ENCODE results near the gene MSMB. TPM values are rescaled to one million over a fixed set of nuclear protein-coding genes. Genes with fewer than 3 reads are reported as not detected.

Gene MSMB
- total and polyA plus RNA-seq, 8 donors = 19.0 to 130 (median 53.5) TPM; not detected in 4

- H3K36me3 ChIP-seq = no peaks in the 10 kb centered on the region
- no peaks in the 10 kb centered on the region for H3K4me1 ChIP-seq
- H3K9me3 ChIP-seq = peaks cover 0 to 6% (median 2%) of the 10 kb centered on the region in 4 donors
- intact Hi-C loops (cut with DNase I; ENCODE audit: low total_unique reads) = no loop called here
- H3K27ac ChIP-seq = no peak overlapping the region
- H3K4me3 ChIP-seq = no peak overlapping the region
- 56 to 89% (median 70%) methylated on average over 4 of the region's 4 CpGs for whole genome bisulfite sequencing, 5 donors
- no peak for DNase-seq
- H3K27me3 ChIP-seq = no peaks in the 10 kb centered on the region
- TF ChIP-seq EP300 (IDR thresholded peaks at IDR 0.05) = no peak
- no peak for TF ChIP-seq POLR2A (IDR thresholded peaks at IDR 0.05)
- TF ChIP-seq POLR2AphosphoS5 (IDR thresholded peaks at IDR 0.05) = no peak
- no peak for TF ChIP-seq CTCF (IDR thresholded peaks at IDR 0.05)
Observed at GRCh38 chr10:46074196-46074946, 28.3 kb upstream of the MSMB start.

GRCh38 chr10:46073564-46073963 lies 27.5 kb upstream of the MSMB start:
- Histone ChIP-seq H3K27ac (no peak overlapping the region), H3K27me3 (no peaks in the 10 kb centered on the region), H3K36me3 (no peaks in the 10 kb centered on the region), H3K4me1 (no peaks in the 10 kb centered on the region), H3K4me3 (no peak overlapping the region), H3K9me3 (peaks cover 0 to 6% (median 2%) of the 10 kb centered on the region in 4 donors)
- WGBS, 5 donors = 92 to 97% (median 95%) methylated on average over 1 of the region's 1 CpG
- TF ChIP-seq EP300 (IDR thresholded peaks at IDR 0.05) (no peak), POLR2A (IDR thresholded peaks at IDR 0.05) (no peak), POLR2AphosphoS5 (IDR thresholded peaks at IDR 0.05) (no peak), CTCF (IDR thresholded peaks at IDR 0.05) (no peak)
- DNase-seq = no peak
- intact Hi-C loops (cut with DNase I; ENCODE audit: low total_unique reads) = no loop called here

- WGBS, 5 donors = 48 to 79% (median 66%) methylated on average over 6 of the region's 6 CpGs
Observed at GRCh38 chr10:46070749-46071148, 24.7 kb upstream of the MSMB start.

More at GRCh38 chr10:46070749-46071148, 24.7 kb upstream of the MSMB start:
- Histone ChIP-seq H3K4me3 (no peak overlapping the region), H3K27me3 (no peaks in the 10 kb centered on the region), H3K36me3 (no peaks in the 10 kb centered on the region), H3K4me1 (no peaks in the 10 kb centered on the region), H3K9me3 (peaks cover 0 to 6% (median 2%) of the 10 kb centered on the region in 4 donors), H3K27ac (no peak overlapping the region)
- DNase-seq = no peak
- TF ChIP-seq POLR2AphosphoS5 (IDR thresholded peaks at IDR 0.05) (no peak), CTCF (IDR thresholded peaks at IDR 0.05) (no peak), POLR2A (IDR thresholded peaks at IDR 0.05) (no peak), EP300 (IDR thresholded peaks at IDR 0.05) (no peak)
- intact Hi-C loops (cut with DNase I; ENCODE audit: low total_unique reads) = no loop called here

Measured in stomach (tissue), 9 donors.